ENCODE measurements around the gene PRRC1. TPM values are rescaled to one million over a fixed set of nuclear protein-coding genes. Genes with fewer than 3 reads are reported as not detected.
A peak's percentile ranks its signal among the peaks of the same experiment; 100 is the strongest.

The PRRC1 gene
- total and polyA plus RNA-seq, 4 donors: 19.6 to 44.1 (median 25.6) TPM

GRCh38 chr5:127564002-127564769 lies 46.7 kb downstream of the PRRC1 start:
- H3K4me1 ChIP-seq (ENCODE audit: control insufficient read depth in 4 of 4, insufficient read depth in 4 of 4, low read length in 3 of 4): no peaks in the 10 kb centered on the region
- TF ChIP-seq TAF1 (conservative IDR thresholded peaks at IDR 0.05): no peak
- peak; percentile 71 for TF ChIP-seq CTCF (IDR thresholded peaks at IDR 0.05; ENCODE audit: low read depth, low read length, missing input control)
- peak; percentile 86 to 89 for TF ChIP-seq RAD21 (IDR thresholded peaks at IDR 0.05)
- no peak for TF ChIP-seq ZBTB33 (IDR thresholded peaks at IDR 0.05)
- TF ChIP-seq JUND (IDR thresholded peaks at IDR 0.05): no peak
- TF ChIP-seq EGR1 (IDR thresholded peaks at IDR 0.05; ENCODE audit: low read depth in 2 of 2): no peak
- no peak for TF ChIP-seq YY1 (IDR thresholded peaks at IDR 0.05)
- no peak for TF ChIP-seq NR2F2 (IDR thresholded peaks at IDR 0.05)
- no peak for TF ChIP-seq FOXA1 (IDR thresholded peaks at IDR 0.05)
- peak in 1 of 2 donors; percentile 3 for TF ChIP-seq RXRA (IDR thresholded peaks at IDR 0.05)
- no peak for TF ChIP-seq SP1 (IDR thresholded peaks at IDR 0.05)
- H3K9ac ChIP-seq (ENCODE audit: low read depth in 1 of 2, low read length in 2 of 2): no peak overlapping the region
- H3K27ac ChIP-seq (ENCODE audit: low read depth in 1 of 2, low read length in 2 of 2): no peak overlapping the region
- H3K27me3 ChIP-seq (ENCODE audit: control insufficient read depth in 4 of 4, insufficient read depth in 4 of 4, low read length in 3 of 4): no peaks in the 10 kb centered on the region
- no peak for DNase-seq (ENCODE audit: low spot score)
- H3K9me3 ChIP-seq (ENCODE audit: control insufficient read depth in 4 of 4, low read length in 3 of 4): no peaks in the 10 kb centered on the region
- no peak overlapping the region for H3K4me3 ChIP-seq (ENCODE audit: low read depth in 1 of 3, low read length in 3 of 3)
- 48% methylated on average over 2 of the region's 2 CpGs for WGBS
- H3K36me3 ChIP-seq (ENCODE audit: control insufficient read depth in 4 of 4, insufficient read depth in 3 of 4, low read depth in 1 of 4, low read length in 3 of 4): peaks cover 0 to 2% (median 0%) of the 10 kb centered on the region in 4 donors

GRCh38 chr5:127565586-127566270 lies 48.3 kb downstream of the PRRC1 start:
- 74% methylated on average over 1 of the region's 1 CpG for WGBS
- no peaks in the 10 kb centered on the region for H3K9me3 ChIP-seq (ENCODE audit: control insufficient read depth in 4 of 4, low read length in 3 of 4)
- no peaks in the 10 kb centered on the region for H3K36me3 ChIP-seq (ENCODE audit: control insufficient read depth in 4 of 4, insufficient read depth in 3 of 4, low read depth in 1 of 4, low read length in 3 of 4)
- no peak overlapping the region for H3K27ac ChIP-seq (ENCODE audit: low read depth in 1 of 2, low read length in 2 of 2)
- no peak for DNase-seq (ENCODE audit: low spot score)
- no peak overlapping the region for H3K9ac ChIP-seq (ENCODE audit: low read depth in 1 of 2, low read length in 2 of 2)
- no peaks in the 10 kb centered on the region for H3K27me3 ChIP-seq (ENCODE audit: control insufficient read depth in 4 of 4, insufficient read depth in 4 of 4, low read length in 3 of 4)
- H3K4me1 ChIP-seq (ENCODE audit: control insufficient read depth in 4 of 4, insufficient read depth in 4 of 4, low read length in 3 of 4): no peaks in the 10 kb centered on the region
- H3K4me3 ChIP-seq (ENCODE audit: low read depth in 1 of 3, low read length in 3 of 3): no peak overlapping the region
- TF ChIP-seq CTCF (IDR thresholded peaks at IDR 0.05; ENCODE audit: low read depth, low read length, missing input control) (no peak), SP1 (IDR thresholded peaks at IDR 0.05) (no peak), EGR1 (IDR thresholded peaks at IDR 0.05; ENCODE audit: low read depth in 2 of 2) (no peak), NR2F2 (IDR thresholded peaks at IDR 0.05) (no peak), GABPA (IDR thresholded peaks at IDR 0.05 in 1 of 2, conservative IDR thresholded peaks at IDR 0.05 in 1 of 2) (no peak), YY1 (IDR thresholded peaks at IDR 0.05) (no peak), RAD21 (IDR thresholded peaks at IDR 0.05) (no peak), FOXA2 (IDR thresholded peaks at IDR 0.05) (no peak), HNF4G (IDR thresholded peaks at IDR 0.05) (no peak), REST (IDR thresholded peaks at IDR 0.05) (no peak), JUND (IDR thresholded peaks at IDR 0.05) (no peak), TAF1 (conservative IDR thresholded peaks at IDR 0.05) (no peak), HNF4A (conservative IDR thresholded peaks at IDR 0.05) (no peak), RXRA (IDR thresholded peaks at IDR 0.05) (no peak), MAX (IDR thresholded peaks at IDR 0.05) (no peak)

All from liver (tissue), 9 donors.